HepG2 (cell line): ENCODE measurements around the gene CELA2B. TPM values are rescaled to one million over a fixed set of nuclear protein-coding genes. Genes with fewer than 3 reads are reported as not detected.
A peak's percentile ranks its signal among the peaks of the same experiment; 100 is the strongest.

Experiments used
- ATAC-seq: fragments of 200-7000 bp; cut with Tn5 transposase; 3 replicates; pipeline ENCODE4 v1.9.1; 2020; ENCODE audit warnings: mild to moderate bottlenecking, moderate library complexity
- BruUV-seq: library from RNA; stranded (reverse); fragments of 400-500 nt; replicated peaks from 2 replicates; lab custom pipeline; 2021; lab: Mats Ljungman, UMichigan
- CTCF ChIA-PET: fragments of 300-600 bp; formaldehyde crosslinking; extraction: SDS; loops from one replicate; lab custom pipeline; 2021; ENCODE audit warnings: low total read pairs, inconsistent platforms, low intra/inter-chr PET ratio; lab: Yijun Ruan, JAX
- POLR2A ChIA-PET: fragments of 350-600 bp; sonication (Branson Sonifier 250); formaldehyde crosslinking; loops from one replicate; lab custom pipeline; 2020; ENCODE audit warnings: antibody characterized with exemption, inconsistent platforms; lab: Yijun Ruan, JAX
- DNase-seq: peaks from one replicate; pipeline ENCODE4 v3.0.0-alpha.2; 2015; ENCODE audit warnings: low spot score
- FAIRE-seq: peaks from 3 replicates; lab custom pipeline; 2011; peaks lifted over from hg19 to GRCh38; lab: Jason Lieb, UNC
- H2AFZ ChIP-seq: one replicate; pipeline ENCODE4 v1.6.1; 2011; ENCODE audit warnings: low read length, inconsistent platforms
- H3K27ac ChIP-seq: fragments of 300-600 bp; 3 replicates; pipeline ENCODE4 v1.8.0; 2011; ENCODE audit warnings: mixed run types, mild to moderate bottlenecking, mixed read lengths, low read length, inconsistent platforms; ENCODE audit not compliant: insufficient read depth; ENCODE audit errors: extremely low read length
- H3K27me3 ChIP-seq, 2 experiments: fragments of 200-600 bp in 1 of 2; 2 replicates in 1 of 2; 3 replicates in 1 of 2; pipeline versions ENCODE4 v1.6.0 to v1.8.0; 2011; ENCODE audit warnings: low read length in 2 of 2, mild to moderate bottlenecking in 2 of 2, moderate library complexity in 2 of 2, inconsistent platforms in 1 of 2; ENCODE audit not compliant: insufficient read depth in 2 of 2, control insufficient read depth in 1 of 2
- H3K36me3 ChIP-seq, 2 experiments: fragments of 200-600 bp in 1 of 2; replicated peaks in 1 of 2; 2 replicates in 1 of 2; 3 replicates in 1 of 2; pipeline versions ENCODE4 v1.5.1 to v1.8.0; 2011; ENCODE audit warnings: low read length in 2 of 2, inconsistent platforms in 1 of 2; ENCODE audit not compliant: insufficient read depth in 2 of 2, control insufficient read depth in 1 of 2
- H3K4me1 ChIP-seq: 2 replicates; pipeline ENCODE4 v1.5.1; 2012; ENCODE audit warnings: low read length, inconsistent platforms; ENCODE audit not compliant: insufficient read depth
- H3K4me2 ChIP-seq: 2 replicates; pipeline ENCODE4 v1.6.0; 2011; ENCODE audit warnings: low read depth, low read length, inconsistent platforms
- H3K4me3 ChIP-seq, 3 experiments: fragments of 200-600 bp in 1 of 3; sonication (generic), shearing (Covaris generic) in 1 of 3; replicated peaks in 1 of 3; 2 replicates each; pipeline ENCODE4 v1.5.1; 2011 to 2016; ENCODE audit warnings: low read length in 3 of 3, inconsistent platforms in 2 of 3, low read depth in 2 of 3, mild to moderate bottlenecking in 2 of 3, control low read depth in 1 of 3, mixed read lengths in 1 of 3; ENCODE audit not compliant: insufficient read depth in 1 of 3
- H3K79me2 ChIP-seq: one replicate; pipeline ENCODE4 v1.6.1; 2011; ENCODE audit warnings: low read length, inconsistent platforms; ENCODE audit not compliant: insufficient read depth
- H3K9ac ChIP-seq: 2 replicates; pipeline ENCODE4 v1.6.0; 2011; ENCODE audit warnings: mild to moderate bottlenecking, low read depth, low read length, inconsistent platforms; ENCODE audit not compliant: insufficient read depth
- H3K9me3 ChIP-seq: 2 replicates; pipeline ENCODE4 v1.5.1; 2012; ENCODE audit warnings: mild to moderate bottlenecking, low read length
- H4K20me1 ChIP-seq: 2 replicates; pipeline ENCODE4 v1.6.0; 2011; ENCODE audit warnings: inconsistent platforms, mild to moderate bottlenecking, low read length, moderate library complexity; ENCODE audit not compliant: insufficient read depth
- ATRX ChIP-seq: sonication (generic); formaldehyde crosslinking; IDR thresholded peaks from 2 replicates; pipeline ENCODE4 v1.4.0; 2020; ENCODE audit warnings: missing genetic modification reagents, borderline replicate concordance
- KDM2A ChIP-seq: sonication (generic); formaldehyde crosslinking; IDR thresholded peaks from 2 replicates; pipeline ENCODE4 v1.4.0; 2020; ENCODE audit warnings: low read depth, missing genetic modification reagents, borderline replicate concordance
- RAD21 ChIP-seq: fragments of 450-650 bp; formaldehyde crosslinking; IDR thresholded peaks from 2 replicates; pipeline ENCODE4 v1.5.0; 2020; ENCODE audit warnings: mild to moderate bottlenecking
- TEAD3 ChIP-seq: optimal IDR thresholded peaks from 2 replicates; pipeline ENCODE3; 2016; ENCODE audit warnings: borderline replicate concordance
- YY1 ChIP-seq: IDR thresholded peaks from 2 replicates; pipeline ENCODE4 v1.6.1; 2011; ENCODE audit warnings: low read length, low read depth, moderate library complexity, mild to moderate bottlenecking; ENCODE audit not compliant: insufficient read depth, insufficient replicate concordance
- ZNF687 ChIP-seq: sonication (generic); formaldehyde crosslinking; IDR thresholded peaks from 2 replicates; pipeline ENCODE4 v1.5.1; 2020; ENCODE audit warnings: mild to moderate bottlenecking, missing genetic modification reagents, moderate library complexity
- WGBS: methylation state at CpG from one replicate; pipeline ENCODE4 v1.1.6; 2017; ENCODE audit warnings: low lambda C conversion rate; 5-methylcytosine and 5-hydroxymethylcytosine counted together
- in situ Hi-C: cut with HindIII; loops from 2 replicates; pipeline ENCODE4 v1.10.0; 2017; ENCODE audit warnings: low pct_unique_long_range_greater_than_20kb; ENCODE audit not compliant: extremely low pct_ligation_motif_present
- intact Hi-C: fragments of 100-400 bp; cut with micrococcal nuclease; formaldehyde crosslinking; loops from one replicate; pipeline ENCODE4 v1.10.0; 2022; ENCODE audit not compliant: unreplicated experiment
- polyA plus RNA-seq, 8 experiments: library from polyadenylated mRNA; depleted of rRNA in 3 of 8; stranded (reverse) in 7 of 8; unstranded in 1 of 8; fragments of >200 nt; fragmentation: Illumina TruSeq in 4 of 8; extraction: Trizol in 4 of 8; gene quantifications; 2 replicates each; pipeline versions ENCODE4 v1.2.1 to v1.2.3, GENCODE V29; 2011 to 2016; ENCODE audit warnings: low read depth in 4 of 8, missing spikeins in 1 of 8, mixed read lengths in 1 of 8; ENCODE audit not compliant: insufficient read depth in 1 of 8
- total RNA-seq, 5 experiments: library from RNA; depleted of rRNA; stranded (reverse); fragments of >200 nt; fragmentation: Illumina TruSeq; extraction: Trizol; gene quantifications; 2 replicates each; pipeline ENCODE4 v1.2.3, GENCODE V29; 2016; ENCODE audit warnings: low read depth in 1 of 5

Gene CELA2B
- total and polyA plus RNA-seq, 2 of the 13 experiments (the other 11 are each of a cell fraction or from before 2014, with no cell fraction given), result not detected

- TF ChIP-seq ZNF687 (CRISPR knock-in tag), result peak; percentile 56
- peak; percentile 38 for TF ChIP-seq TEAD3 (CRISPR knock-in tag)
- TF ChIP-seq RAD21 (CRISPR knock-in tag), result peak; percentile 93
- TF ChIP-seq KDM2A (CRISPR knock-in tag), result peak; percentile 29; the same call in 1 of the 2 replicates
Measured at GRCh38 chr1:15430787-15431570, 44.9 kb upstream of the CELA2B start (continued).

GRCh38 chr1:15431571-15431948 is 44.3 kb upstream of the CELA2B start:
- Histone ChIP-seq H3K4me2 (no peak overlapping the region), H3K9me3 (no peaks in the 10 kb centered on the region), H3K27ac (no peak overlapping the region), H3K27me3 (no peaks in the 10 kb centered on the region), H4K20me1 (no peaks in the 10 kb centered on the region), H3K79me2 (no peaks in the 10 kb centered on the region), H3K36me3 (peaks cover 0 to 2% of the 10 kb centered on the region in 2 experiments; a peak in 2 of 5 replicates), H3K9ac (no peak overlapping the region), H2AFZ (no peak overlapping the region), H3K4me3 (no peak overlapping the region)
- FAIRE-seq, result no peak
- ChIA-PET CTCF (interaction anchor here (0.7 to 3.6 kb wide), 4 partner anchors 11 to 110 kb away, joined by 3 to 47 read pairs (median 4); no protein-coding TSS in a partner anchor), POLR2A (no interaction called here)
- no peak; the same call in 2 of the 3 replicates for ATAC-seq
- in situ Hi-C loops, result no loop called here
- no peak for DNase-seq
- 67% methylated on average over 4 of the region's 4 CpGs for WGBS
- TF ChIP-seq ATRX, result no peak
- peak; percentile 2 for TF ChIP-seq YY1
- TF ChIP-seq, all 625 proteins: peak for 1
- intact Hi-C loops, result loop anchor here (1.0 kb wide), 1 partner anchor 108 kb away; no protein-coding TSS in a partner anchor
- BruUV-seq, result no TSS peak
- H3K4me1 ChIP-seq, result peaks cover 9% of the 10 kb centered on the region; the same call in 1 of the 2 replicates
